Measurements from ENCODE around the gene RGP1. TPM values are rescaled to one million over a fixed set of nuclear protein-coding genes. Genes with fewer than 3 reads are reported as not detected.
A peak's percentile ranks its signal among the peaks of the same experiment; 100 is the strongest.

The RGP1 gene
- total and polyA plus RNA-seq, 10 donors: 2.2 to 29.2 (median 21.2) TPM

GRCh38 chr9:35771075-35771433 lies 22.0 kb downstream of the RGP1 start:
- intact Hi-C loops (cut with DNase I; ENCODE audit: low total_unique reads): no loop called here
- no peak for TF ChIP-seq CTCF (IDR thresholded peaks at IDR 0.05 in 8 of 11, conservative IDR thresholded peaks at IDR 0.05 in 3 of 11)
- no peak for TF ChIP-seq POLR2A (IDR thresholded peaks at IDR 0.05)
- TF ChIP-seq POLR2AphosphoS5 (IDR thresholded peaks at IDR 0.05): no peak
- WGBS, 5 donors: 34 to 62% (median 36%) methylated on average over 4 of the region's 4 CpGs
- DNase-seq: no peak
- no peak overlapping the region for H3K4me3 ChIP-seq
- peak overlapping the region in 6 of 8 donors; percentile 13 to 63 (median 48) for H3K27ac ChIP-seq
- H3K27me3 ChIP-seq (replicated peaks in 1 of 7): no peaks in the 10 kb centered on the region
- H3K36me3 ChIP-seq: peaks cover 0 to 5% (median 0%) of the 10 kb centered on the region in 6 donors
- H3K9me3 ChIP-seq: no peaks in the 10 kb centered on the region
- H3K4me1 ChIP-seq: peaks cover 9 to 40% (median 32%) of the 10 kb centered on the region in 6 donors

GRCh38 chr9:35771534-35771933 lies 22.4 kb downstream of the RGP1 start:
- TF ChIP-seq POLR2A (IDR thresholded peaks at IDR 0.05) (no peak), CTCF (IDR thresholded peaks at IDR 0.05 in 8 of 11, conservative IDR thresholded peaks at IDR 0.05 in 3 of 11) (no peak), POLR2AphosphoS5 (IDR thresholded peaks at IDR 0.05) (no peak)
- DNase-seq: no peak
- Histone ChIP-seq H3K27ac (peak overlapping the region in 6 of 8 donors; percentile 13 to 63 (median 48)), H3K9me3 (no peaks in the 10 kb centered on the region), H3K36me3 (peaks cover 0 to 5% (median 0%) of the 10 kb centered on the region in 6 donors), H3K27me3 (replicated peaks in 1 of 7) (no peaks in the 10 kb centered on the region), H3K4me3 (no peak overlapping the region), H3K4me1 (peaks cover 9 to 43% (median 34%) of the 10 kb centered on the region in 6 donors)
- intact Hi-C loops (cut with DNase I; ENCODE audit: low total_unique reads): no loop called here
- whole genome bisulfite sequencing, 5 donors: 33 to 59% (median 39%) methylated on average over 1 of the region's 1 CpG

- peaks cover 0 to 5% (median 0%) of the 10 kb centered on the region in 6 donors for H3K36me3 ChIP-seq
- 59 to 81% (median 71%) methylated on average over 3 of the region's 3 CpGs for WGBS, 5 donors
- peak overlapping the region in 1 of 8 donors; percentile 48 for H3K27ac ChIP-seq
- no peaks in the 10 kb centered on the region for H3K27me3 ChIP-seq (replicated peaks in 1 of 7)
- TF ChIP-seq POLR2A (IDR thresholded peaks at IDR 0.05) (no peak), POLR2AphosphoS5 (IDR thresholded peaks at IDR 0.05) (no peak), CTCF (IDR thresholded peaks at IDR 0.05 in 8 of 11, conservative IDR thresholded peaks at IDR 0.05 in 3 of 11) (no peak)
- H3K4me1 ChIP-seq: peaks cover 9 to 43% (median 34%) of the 10 kb centered on the region in 6 donors
- no peak for DNase-seq
- H3K4me3 ChIP-seq: no peak overlapping the region
- H3K9me3 ChIP-seq: no peaks in the 10 kb centered on the region
- intact Hi-C loops (cut with DNase I; ENCODE audit: low total_unique reads): no loop called here
These were observed 22.9 kb downstream of the RGP1 start for GRCh38 chr9:35771943-35772342.

GRCh38 chr9:35774907-35775635 lies 26.0 kb downstream of the RGP1 start:
- Histone ChIP-seq H3K27ac (peak overlapping the region in 6 of 8 donors; percentile 29 to 59 (median 45)), H3K4me1 (peaks cover 9 to 41% (median 34%) of the 10 kb centered on the region in 6 donors), H3K27me3 (replicated peaks in 1 of 7) (no peaks in the 10 kb centered on the region), H3K4me3 (no peak overlapping the region), H3K9me3 (no peaks in the 10 kb centered on the region), H3K36me3 (peaks cover 0 to 5% (median 0%) of the 10 kb centered on the region in 6 donors)
- no peak for DNase-seq
- WGBS, 5 donors: 32 to 46% (median 39%) methylated on average over 7 of the region's 7 CpGs
- intact Hi-C loops (cut with DNase I; ENCODE audit: low total_unique reads): no loop called here
- peak in 2 of 3 donors; percentile 40 to 49 for TF ChIP-seq POLR2AphosphoS5 (IDR thresholded peaks at IDR 0.05)
- TF ChIP-seq CTCF (IDR thresholded peaks at IDR 0.05 in 8 of 11, conservative IDR thresholded peaks at IDR 0.05 in 3 of 11): no peak
